Peyer's patch (tissue), 4 donors: ENCODE data around the gene SMPD1. TPM values are rescaled to one million over a fixed set of nuclear protein-coding genes. Genes with fewer than 3 reads are reported as not detected.

Source experiments
- DNase-seq, 3 donors: peaks; one replicate each; pipeline ENCODE4 v3.0.0-alpha.2; 2017 to 2019
- H3K27ac ChIP-seq, 4 donors: fragments of 200-600 bp; sonication (generic); one replicate each; pipeline ENCODE4 v1.5.1; 2016 to 2019
- H3K27me3 ChIP-seq, 2 donors: fragments of 200-600 bp; sonication (generic); one replicate each; pipeline ENCODE4 v1.5.1; 2019
- H3K36me3 ChIP-seq, 3 donors: fragments of 200-600 bp; sonication (generic); one replicate each; pipeline ENCODE4 v1.5.1; 2016 to 2019
- H3K4me1 ChIP-seq, 4 donors: fragments of 200-600 bp; sonication (generic); one replicate each; pipeline ENCODE4 v1.5.1; 2016 to 2019
- H3K4me3 ChIP-seq, 4 donors: fragments of 200-600 bp; sonication (generic); 1 replicate in 3 of 4; 2 replicates in 1 of 4; pipeline ENCODE4 v1.5.1; 2016 to 2019; ENCODE audit warnings: mild to moderate bottlenecking in 1 of 4
- H3K9me3 ChIP-seq, 4 donors: fragments of 200-600 bp; sonication (generic); one replicate each; pipeline ENCODE4 v1.5.1; 2016 to 2019; ENCODE audit warnings: mild to moderate bottlenecking in 1 of 4
- CTCF ChIP-seq, 6 experiments: fragments of 450-650 bp in 4 of 6; fragments of 200-600 bp in 2 of 6; sonication (generic) in 1 of 6; IDR thresholded peaks; one replicate each; pipeline ENCODE4 v1.5.1; 2017 to 2019; ENCODE audit warnings: antibody characterized with exemption in 6 of 6, mild to moderate bottlenecking in 3 of 6, moderate library complexity in 1 of 6
- POLR2A ChIP-seq, 2 donors: fragments of 450-650 bp; IDR thresholded peaks; one replicate each; pipeline ENCODE4 v1.5.1; 2017; ENCODE audit warnings: antibody characterized with exemption in 2 of 2, mild to moderate bottlenecking in 2 of 2, moderate library complexity in 2 of 2
- total RNA-seq, 4 donors: library from RNA; depleted of rRNA; stranded (reverse); fragments of >200 nt; gene quantifications; one replicate each; pipeline ENCODE4 v1.1.0, GENCODE V29; 2016

SMPD1 gene
- total RNA-seq, 4 donors from 2014 or later, result 11.6 to 78.3 (median 55.7) TPM

GRCh38 chr11:6442441-6442840 lies 52.2 kb downstream of the SMPD1 start:
- Histone ChIP-seq H3K36me3 (no peaks in the 10 kb centered on the region), H3K4me1 (peaks cover 0 to 6% (median 2%) of the 10 kb centered on the region in 4 donors), H3K9me3 (no peaks in the 10 kb centered on the region), H3K4me3 (no peak overlapping the region), H3K27ac (no peak overlapping the region), H3K27me3 (no peaks in the 10 kb centered on the region)
- TF ChIP-seq POLR2A (IDR thresholded peaks at IDR 0.05) (no peak), CTCF (IDR thresholded peaks at IDR 0.05) (no peak)
- DNase-seq, result no peak

DNA sequence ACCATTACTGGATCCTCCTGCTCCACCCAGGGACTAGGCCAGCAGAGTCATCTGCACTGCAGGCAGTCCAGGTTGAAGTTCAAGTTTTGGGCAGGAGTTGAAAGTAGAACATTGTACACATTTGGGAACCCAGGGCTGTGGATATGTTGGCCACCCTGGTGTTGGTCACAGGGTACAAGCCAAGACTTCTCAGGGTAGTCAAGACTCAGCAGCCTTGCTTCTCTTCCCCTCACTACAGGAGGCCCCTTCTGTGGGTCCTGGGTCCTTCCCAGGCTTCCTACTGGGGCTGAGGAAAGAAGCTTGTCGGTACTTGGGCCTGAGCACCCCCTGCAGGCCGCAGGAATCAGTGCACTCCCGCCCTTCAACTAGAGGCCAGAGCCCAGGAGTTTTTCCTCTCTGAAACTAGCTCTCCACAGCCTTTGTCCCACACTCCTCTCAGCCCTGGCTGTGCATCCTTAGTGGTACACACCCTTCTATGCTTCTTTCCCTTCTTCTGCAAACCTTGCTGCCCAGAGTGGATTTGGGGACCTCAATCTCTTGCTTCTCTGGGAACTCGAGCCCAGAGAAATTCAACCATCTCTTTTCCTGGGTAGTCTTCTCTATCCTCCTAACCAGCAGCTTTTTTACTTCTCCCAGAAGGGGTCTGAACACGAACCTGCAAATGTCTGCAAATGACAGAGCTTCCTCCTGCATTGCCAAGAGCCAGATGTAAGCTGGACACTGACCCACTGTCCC lies 53.2 kb downstream of the SMPD1 start:
- no peaks in the 10 kb centered on the region for H3K9me3 ChIP-seq
- peaks cover 0 to 7% (median 0%) of the 10 kb centered on the region in 3 donors for H3K36me3 ChIP-seq
- DNase-seq, result peak; percentile 51 to 73 (median 67)
- no peak overlapping the region for H3K27ac ChIP-seq
- peaks cover 0 to 4% (median under 1%) of the 10 kb centered on the region in 4 donors for H3K4me1 ChIP-seq
- no peaks in the 10 kb centered on the region for H3K27me3 ChIP-seq
- TF ChIP-seq POLR2A (IDR thresholded peaks at IDR 0.05) (no peak), CTCF (IDR thresholded peaks at IDR 0.05) (peak; percentile 68 to 79 (median 76))
- no peak overlapping the region for H3K4me3 ChIP-seq

Other genes starting within 250 kb of the SMPD1 start
- gene OR52B2, start 220.1 kb upstream of the SMPD1 start, total RNA-seq, result 1 to 10 TPM in 1 of 4 donors, not detected in 3; 1.7 TPM
- gene OR52W1, start 191.2 kb upstream of the SMPD1 start, total RNA-seq, result not detected
- gene C11orf42, start 184.9 kb upstream of the SMPD1 start, total RNA-seq, result not detected
- 100 to 1,000 TPM; 135 to 484 (median 279) TPM for gene FHIP1B, start 155.8 kb upstream of the SMPD1 start, total RNA-seq
- 1 to 10 TPM in 1 of 4 donors, under 1 TPM in 1, not detected in 2; 0.85 to 1.1 TPM for gene CNGA4, start 151.4 kb upstream of the SMPD1 start, total RNA-seq
- not detected for gene CCKBR, start 130.6 kb upstream of the SMPD1 start, total RNA-seq
- 10 to 100 TPM in 3 of 4 donors, 1 to 10 TPM in 1; 6.5 to 40.4 (median 17.2) TPM for gene CAVIN3, start 70.0 kb upstream of the SMPD1 start, total RNA-seq
- 10 to 100 TPM in 3 of 4 donors, 1 to 10 TPM in 1; 9.8 to 31.4 (median 15.0) TPM for gene APBB1, start 28.6 kb downstream of the SMPD1 start, total RNA-seq
- gene HPX, start 50.5 kb downstream of the SMPD1 start, total RNA-seq, result 10 to 100 TPM in 1 of 4 donors, 1 to 10 TPM in 2, not detected in 1; 2.2 to 10.1 (median 5.3) TPM
- 100 to 1,000 TPM in 3 of 4 donors, 10 to 100 TPM in 1; 21.5 to 159 (median 123) TPM for gene TRIM3, start 83.5 kb downstream of the SMPD1 start, total RNA-seq
- gene ARFIP2, start 90.9 kb downstream of the SMPD1 start, total RNA-seq, result 100 to 1,000 TPM; 104 to 140 (median 133) TPM
- gene TIMM10B, start 91.0 kb downstream of the SMPD1 start, total RNA-seq, result 10 to 100 TPM; 57.1 to 73.3 (median 66.6) TPM
- gene DNHD1, start 106.8 kb downstream of the SMPD1 start, total RNA-seq, result 10 to 100 TPM; 23.5 to 64.4 (median 52.0) TPM
- gene RRP8, start 213.1 kb downstream of the SMPD1 start, total RNA-seq, result 10 to 100 TPM; 11.4 to 28.9 (median 17.5) TPM
- 100 to 1,000 TPM in 2 of 4 donors, 10 to 100 TPM in 2; 81.1 to 121 (median 97.3) TPM for gene ILK, start 213.3 kb downstream of the SMPD1 start, total RNA-seq
- 10 to 100 TPM; 55.9 to 90.8 (median 74.5) TPM for gene TAF10, start 221.7 kb downstream of the SMPD1 start, total RNA-seq
- 100 to 1,000 TPM in 3 of 4 donors, 10 to 100 TPM in 1; 79.2 to 232 (median 134) TPM for gene TPP1, start 228.9 kb downstream of the SMPD1 start, total RNA-seq